Inferior parietal cortex (tissue), 1 donor: ENCODE results near the gene GNA12.
"Not testable (repeated sequence)": the region's sequence is repeated elsewhere in the genome, so short reads cannot be mapped to it uniquely, and the experiment has no call there.

Experiments used
- DNase-seq: peaks from one replicate; pipeline ENCODE4 v3.0.0-alpha.2; 2016; ENCODE audit errors: extremely low spot score

The GNA12 gene

GRCh38 chr7:2728316-2729030, 115.6 kb downstream of the GNA12 start:
- no peak for DNase-seq

GRCh38 chr7:2727206-2727605, 116.9 kb downstream of the GNA12 start:
- DNase-seq = not testable (repeated sequence)

GRCh38 chr7:2726316-2727018, 117.6 kb downstream of the GNA12 start:
- DNase-seq = no peak

- DNase-seq = no peak
Measured at GRCh38 chr7:2725178-2726105, 118.7 kb downstream of the GNA12 start.

- DNase-seq = no peak
Measured at GRCh38 chr7:2724453-2725177, 119.5 kb downstream of the GNA12 start.

GRCh38 chr7:2724036-2724435, 120.1 kb downstream of the GNA12 start:
- not testable (repeated sequence) for DNase-seq

GRCh38 chr7:2723138-2723850, 120.8 kb downstream of the GNA12 start:
- no peak for DNase-seq

- no peak for DNase-seq
Measured at GRCh38 chr7:2722591-2722990, 121.5 kb downstream of the GNA12 start.

GRCh38 chr7:2721842-2722241, 122.3 kb downstream of the GNA12 start:
- DNase-seq = no peak

GRCh38 chr7:2720024-2720423, 124.1 kb downstream of the GNA12 start:
- DNase-seq = no peak

GRCh38 chr7:2719007-2719406, 125.1 kb downstream of the GNA12 start:
- no peak for DNase-seq

- no peak for DNase-seq
Measured at GRCh38 chr7:2718296-2718965, 125.7 kb downstream of the GNA12 start.

- no peak for DNase-seq
Measured at GRCh38 chr7:2717293-2718261, 126.5 kb downstream of the GNA12 start.

GRCh38 chr7:2716906-2717292, 127.2 kb downstream of the GNA12 start:
- no peak for DNase-seq

- DNase-seq = no peak
Measured at GRCh38 chr7:2716488-2716887, 127.6 kb downstream of the GNA12 start.

- no peak for DNase-seq
Measured at GRCh38 chr7:2715341-2716231, 128.5 kb downstream of the GNA12 start.

GRCh38 chr7:2714636-2715035, 129.5 kb downstream of the GNA12 start:
- no peak for DNase-seq

GRCh38 chr7:2713978-2714377, 130.1 kb downstream of the GNA12 start:
- no peak for DNase-seq
